ENCODE data around the gene KCNJ12. TPM values are rescaled to one million over a fixed set of nuclear protein-coding genes. Genes with fewer than 3 reads are reported as not detected.
A peak's percentile ranks its signal among the peaks of the same experiment; 100 is the strongest.
"Not testable (repeated sequence)": the region's sequence is repeated elsewhere in the genome, so short reads cannot be mapped to it uniquely, and the experiment has no call there.

Gene KCNJ12
- total RNA-seq, 8 experiments from 2014 or later: 0.35 to 6.3 (median 2.7) TPM

DNA sequence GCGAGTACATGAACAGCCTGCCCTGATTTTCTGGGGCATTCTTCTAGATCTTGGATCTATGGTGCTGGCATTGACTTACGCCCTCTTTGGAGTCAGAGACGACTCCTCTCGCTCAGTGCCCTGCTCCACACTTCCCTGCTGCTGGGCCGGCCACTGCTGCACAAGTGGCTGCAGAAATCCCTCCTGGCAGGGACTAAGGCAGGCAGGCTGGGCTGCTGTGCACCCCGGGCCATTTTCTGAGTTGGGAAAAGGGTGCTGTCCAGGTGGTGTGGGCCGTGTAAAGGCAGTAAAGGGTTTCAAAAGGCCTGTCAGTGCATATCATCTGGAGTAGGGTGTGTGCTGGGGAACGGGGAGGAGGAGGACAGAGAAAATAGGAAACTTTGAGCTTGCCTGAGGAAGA, 50.1 kb downstream of the KCNJ12 start:
- not testable (repeated sequence) for ATAC-seq (replicated peaks in 6 of 8); H3K4me3 ChIP-seq; H3K27ac ChIP-seq; H3K4me1 ChIP-seq (replicated peaks in 1 of 2)
- 50 to 100% (median 92%) methylated on average over 1 to 3 of the region's 8 CpGs; no CpG with 5 or more reads in 5 of the 10 experiments for WGBS, 10 experiments
- in situ Hi-C loops (cut with MboI; ENCODE audit: low pct_unique_long_range_greater_than_20kb in 2 of 9, low sequenced_read_pairs in 9 of 9, unreplicated experiment in 9 of 9): loop anchor here in 1 of 9 experiments (25.0 kb wide), 1 partner anchor 164 kb away; the partner anchor contains the start of gene NATD1

DNA sequence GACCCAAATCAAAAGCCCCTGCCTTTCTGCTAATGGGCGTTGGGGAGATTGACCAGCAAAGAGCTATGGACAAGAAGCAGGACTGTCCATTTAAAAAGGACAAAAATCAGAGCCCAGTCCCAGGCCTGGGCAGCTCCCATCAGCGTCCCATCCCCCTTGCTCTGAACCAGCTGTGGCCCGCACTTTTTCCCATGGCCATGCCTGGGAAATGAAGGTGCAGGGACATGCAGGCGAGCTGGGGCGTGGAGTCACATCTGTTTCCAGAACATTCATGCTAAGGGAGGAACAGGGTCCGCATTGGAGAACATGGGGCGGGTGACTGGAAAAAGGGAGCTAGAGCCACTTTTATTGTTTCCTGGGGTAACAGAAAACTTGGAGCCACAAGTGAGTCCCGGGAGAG, 50.7 kb downstream of the KCNJ12 start:
- not testable (repeated sequence) for H3K4me1 ChIP-seq (replicated peaks in 1 of 2); ATAC-seq (replicated peaks in 6 of 8); H3K27ac ChIP-seq; H3K4me3 ChIP-seq
- in situ Hi-C loops (cut with MboI; ENCODE audit: low pct_unique_long_range_greater_than_20kb in 2 of 9, low sequenced_read_pairs in 9 of 9, unreplicated experiment in 9 of 9): loop anchor here in 1 of 9 experiments (25.0 kb wide), 1 partner anchor 165 kb away; the partner anchor contains the start of gene NATD1
- WGBS, 10 experiments: 80 to 100% (median 100%) methylated on average over 1 of the region's 8 CpGs; no CpG with 5 or more reads in 7 of the 10 experiments

DNA sequence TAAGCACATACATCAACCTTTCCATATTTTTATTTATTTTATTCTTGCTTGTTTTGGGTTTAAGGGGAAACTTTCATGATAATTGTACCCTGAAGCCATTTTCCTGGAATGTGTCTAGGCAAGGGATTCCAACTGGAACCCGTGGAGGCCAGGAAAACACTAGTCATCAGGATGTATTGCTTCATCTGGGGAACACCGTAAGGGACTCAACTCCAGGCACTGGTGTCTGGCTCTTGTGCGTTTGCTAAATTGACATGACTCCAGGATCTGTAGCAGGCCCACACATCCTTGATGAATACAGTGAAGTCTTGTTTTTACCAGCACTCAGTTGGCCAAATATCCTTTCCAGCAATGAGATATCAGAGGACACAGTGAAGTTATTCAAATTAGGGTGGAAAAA, 51.6 kb downstream of the KCNJ12 start:
- H3K4me1 ChIP-seq (replicated peaks in 1 of 2); H3K27ac ChIP-seq; ATAC-seq (replicated peaks in 6 of 8); H3K4me3 ChIP-seq: not testable (repeated sequence)
- in situ Hi-C loops (cut with MboI; ENCODE audit: low pct_unique_long_range_greater_than_20kb in 2 of 9, low sequenced_read_pairs in 9 of 9, unreplicated experiment in 9 of 9): loop anchor here in 1 of 9 experiments (25.0 kb wide), 1 partner anchor 165 kb away; the partner anchor contains the start of gene NATD1
- WGBS, 10 experiments: no CpG with 5 or more reads among the region's 3 CpGs

DNA sequence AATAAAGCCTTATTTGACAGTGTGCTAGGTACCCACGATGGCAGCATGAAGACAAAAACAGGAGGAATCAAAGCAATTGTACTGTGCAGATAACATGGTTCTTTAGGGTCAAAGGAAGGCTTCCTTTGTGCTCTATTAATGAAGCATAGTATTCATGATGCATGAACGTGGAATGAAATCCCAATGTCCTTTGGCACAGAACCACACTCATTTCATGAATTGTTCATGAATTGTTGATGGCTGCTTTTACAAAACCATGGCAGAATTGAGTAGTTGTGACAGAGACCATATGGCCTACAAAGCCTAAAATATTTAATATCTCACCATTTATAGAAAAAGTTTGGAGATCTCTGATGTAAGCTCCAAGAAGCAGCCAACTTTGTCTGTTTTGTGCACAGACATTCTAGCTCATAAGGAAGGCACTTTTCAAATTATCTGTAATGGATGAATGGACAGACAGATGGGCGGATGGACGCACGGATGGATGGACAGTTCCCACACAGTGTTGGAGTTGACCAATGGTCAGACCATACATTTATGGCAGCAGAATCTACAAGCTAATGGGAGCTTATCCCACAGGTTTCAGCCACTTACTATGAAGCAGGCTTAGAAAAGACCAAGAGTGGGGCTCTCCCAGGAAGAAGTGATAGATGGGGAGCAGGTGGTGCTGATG, 52.7 kb downstream of the KCNJ12 start:
- in situ Hi-C loops (cut with MboI; ENCODE audit: low pct_unique_long_range_greater_than_20kb in 2 of 9, low sequenced_read_pairs in 9 of 9, unreplicated experiment in 9 of 9): loop anchor here in 1 of 9 experiments (25.0 kb wide), 1 partner anchor 167 kb away; the partner anchor contains the start of gene NATD1
- not testable (repeated sequence) for H3K4me1 ChIP-seq (replicated peaks in 1 of 2); H3K4me3 ChIP-seq; ATAC-seq (replicated peaks in 6 of 8); H3K27ac ChIP-seq
- 40 to 71% (median 63%) methylated on average over 1 to 5 of the region's 5 CpGs; no CpG with 5 or more reads in 5 of the 10 experiments for WGBS, 10 experiments

DNA sequence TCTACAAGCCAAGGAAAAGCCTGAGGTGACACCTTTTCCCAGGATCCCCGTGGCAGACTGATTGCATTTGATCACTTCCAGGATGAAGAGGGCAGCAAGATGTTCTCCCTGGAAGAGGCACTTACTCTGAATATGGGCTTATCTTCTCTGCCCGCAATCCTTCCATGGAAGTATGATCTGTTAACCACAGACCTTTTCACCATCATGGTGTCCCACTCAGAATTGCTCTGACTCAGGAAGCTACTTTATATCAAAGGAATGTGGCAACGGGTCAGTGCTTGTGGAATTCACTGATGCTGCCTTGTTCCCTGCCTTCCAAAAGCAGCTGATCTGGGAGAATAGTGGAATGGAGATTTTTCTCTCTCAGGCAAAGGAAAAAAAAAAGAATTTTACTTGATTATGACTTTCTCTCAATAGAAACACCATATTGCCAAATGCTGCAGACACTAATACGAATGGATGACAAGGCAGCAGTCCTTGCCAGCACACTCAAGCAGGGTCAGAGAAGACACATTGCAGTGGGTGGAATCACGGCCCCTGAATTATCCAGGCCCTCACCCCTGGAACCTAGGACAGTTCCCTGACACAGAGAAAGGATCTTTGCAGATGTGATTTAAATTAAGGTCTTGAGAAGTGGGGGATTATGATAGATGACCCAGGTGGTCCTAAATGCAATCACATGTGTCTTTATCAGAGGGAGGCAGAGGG, 53.9 kb downstream of the KCNJ12 start:
- H3K4me3 ChIP-seq; H3K4me1 ChIP-seq (replicated peaks in 1 of 2); H3K27ac ChIP-seq: not testable (repeated sequence)
- ATAC-seq (replicated peaks in 6 of 8): peak in 4 of 8 experiments; percentile 31 to 72 (median 45)
- in situ Hi-C loops (cut with MboI; ENCODE audit: low pct_unique_long_range_greater_than_20kb in 2 of 9, low sequenced_read_pairs in 9 of 9, unreplicated experiment in 9 of 9): loop anchor here in 1 of 9 experiments (25.0 kb wide), 1 partner anchor 168 kb away; the partner anchor contains the start of gene NATD1
- no CpG with 5 or more reads among the region's 5 CpGs for WGBS, 10 experiments

DNA sequence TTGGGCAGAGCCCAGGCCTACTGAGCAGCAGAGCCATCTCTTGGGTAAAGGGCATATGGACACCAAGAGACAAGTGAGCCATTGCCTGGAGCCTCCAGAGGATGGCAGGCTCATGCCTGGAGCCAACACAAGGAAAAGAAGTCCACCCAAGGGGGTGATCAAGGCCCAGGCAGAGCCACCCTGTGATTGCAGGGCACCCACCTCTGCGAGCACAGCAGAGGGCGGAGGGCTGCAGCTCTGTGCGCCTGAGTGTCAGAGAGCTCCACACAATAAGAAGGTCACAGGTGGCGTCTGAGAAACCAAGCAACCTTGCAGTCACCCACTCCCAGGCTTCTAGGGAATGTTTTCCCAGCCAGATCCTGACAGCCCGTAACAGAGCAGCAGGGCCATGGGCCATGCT, 57.8 kb downstream of the KCNJ12 start:
- in situ Hi-C loops (cut with MboI; ENCODE audit: low pct_unique_long_range_greater_than_20kb in 2 of 9, low sequenced_read_pairs in 9 of 9, unreplicated experiment in 9 of 9): loop anchor here in 1 of 9 experiments (25.0 kb wide), 1 partner anchor 172 kb away; the partner anchor contains the start of gene NATD1
- WGBS, 10 experiments: 43 to 83% (median 57%) methylated on average over 1 of the region's 5 CpGs; no CpG with 5 or more reads in 7 of the 10 experiments
- H3K27ac ChIP-seq; H3K4me1 ChIP-seq (replicated peaks in 1 of 2); ATAC-seq (replicated peaks in 6 of 8); H3K4me3 ChIP-seq: not testable (repeated sequence)

DNA sequence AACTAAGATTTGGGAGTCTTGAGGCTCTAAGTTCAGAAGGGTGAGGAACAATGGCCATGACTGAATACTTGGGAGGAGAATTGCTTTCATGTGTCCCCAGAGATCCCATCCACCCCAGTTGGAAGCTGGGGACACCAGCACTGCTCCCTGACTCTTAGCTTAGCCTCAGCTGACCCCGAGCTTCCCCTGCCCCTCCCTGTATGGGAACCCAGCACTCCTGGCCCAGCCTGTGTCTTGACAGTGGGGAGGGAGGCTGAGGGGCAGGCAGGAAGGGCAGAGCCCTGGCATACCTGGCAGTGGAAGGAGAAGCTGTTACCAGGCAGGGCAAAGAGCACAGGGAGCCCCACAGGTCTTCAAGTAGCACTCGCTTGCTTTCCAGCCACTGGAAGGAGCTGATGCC, 58.8 kb downstream of the KCNJ12 start:
- not testable (repeated sequence) for H3K4me1 ChIP-seq (replicated peaks in 1 of 2); H3K27ac ChIP-seq; ATAC-seq (replicated peaks in 6 of 8); H3K4me3 ChIP-seq
- 80% methylated on average over 1 of the region's 2 CpGs; no CpG with 5 or more reads in 8 of the 10 experiments for WGBS, 10 experiments
- in situ Hi-C loops (cut with MboI; ENCODE audit: low pct_unique_long_range_greater_than_20kb in 2 of 9, low sequenced_read_pairs in 9 of 9, unreplicated experiment in 9 of 9): loop anchor here in 1 of 9 experiments (25.0 kb wide), 1 partner anchor 173 kb away; the partner anchor contains the start of gene NATD1

GRCh38 chr17:21436481-21436880, 60.3 kb downstream of the KCNJ12 start:
- in situ Hi-C loops (cut with MboI; ENCODE audit: low pct_unique_long_range_greater_than_20kb in 2 of 9, low sequenced_read_pairs in 9 of 9, unreplicated experiment in 9 of 9): loop anchor here in 1 of 9 experiments (25.0 kb wide), 1 partner anchor 174 kb away; the partner anchor contains the start of gene NATD1

GRCh38 chr17:21436883-21437836, 61.0 kb downstream of the KCNJ12 start:
- in situ Hi-C loops (cut with MboI; ENCODE audit: low pct_unique_long_range_greater_than_20kb in 2 of 9, low sequenced_read_pairs in 9 of 9, unreplicated experiment in 9 of 9): loop anchor here in 1 of 9 experiments (25.0 kb wide), 1 partner anchor 175 kb away; the partner anchor contains the start of gene NATD1
- H3K4me1 ChIP-seq (replicated peaks in 1 of 2); H3K27ac ChIP-seq; H3K4me3 ChIP-seq: not testable (repeated sequence)
- peak in 5 of 8 experiments; percentile 12 to 69 (median 24) for ATAC-seq (replicated peaks in 6 of 8)
- WGBS, 10 experiments: 0 to 63% (median 40%) methylated on average over 1 to 3 of the region's 15 CpGs; no CpG with 5 or more reads in 3 of the 10 experiments

More at GRCh38 chr17:21436481-21436880, 60.3 kb downstream of the KCNJ12 start:
- H3K4me1 ChIP-seq (replicated peaks in 1 of 2); ATAC-seq (replicated peaks in 6 of 8); H3K4me3 ChIP-seq; H3K27ac ChIP-seq: not testable (repeated sequence)
- no CpG with 5 or more reads among the region's 7 CpGs for WGBS, 10 experiments

DNA sequence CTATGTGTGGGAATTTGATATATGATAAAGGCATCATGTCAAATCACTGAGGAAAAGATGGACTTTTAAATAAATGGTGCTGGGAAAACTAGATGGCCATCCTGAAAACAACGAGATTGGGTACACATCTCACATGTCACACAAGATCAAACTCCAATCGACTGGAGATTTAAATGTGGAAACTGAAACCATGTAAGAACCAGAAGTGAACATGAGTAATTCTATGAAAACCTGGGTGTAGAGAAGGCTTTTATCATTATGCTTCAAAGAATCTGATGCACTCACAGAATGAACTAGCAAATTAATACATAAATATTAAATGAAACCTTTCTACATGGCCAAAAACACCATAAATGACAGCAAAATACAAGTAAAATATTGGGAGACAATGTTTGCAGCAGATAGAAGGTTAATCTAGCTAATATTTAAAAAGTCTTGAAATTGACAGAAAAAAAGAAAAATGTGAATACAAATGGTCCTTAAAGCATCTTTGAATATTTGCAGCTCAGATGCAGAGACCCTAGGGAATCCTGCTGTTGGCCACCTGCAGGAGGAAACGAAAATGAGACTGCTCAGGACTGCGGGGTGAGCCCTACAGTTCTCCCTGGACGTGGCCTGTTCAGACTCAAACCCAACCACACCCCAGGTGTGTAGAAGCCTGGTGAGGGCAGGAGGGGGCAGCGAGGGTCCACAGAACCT, 62.3 kb downstream of the KCNJ12 start:
- WGBS, 10 experiments: no CpG with 5 or more reads among the region's 6 CpGs
- in situ Hi-C loops (cut with MboI; ENCODE audit: low pct_unique_long_range_greater_than_20kb in 2 of 9, low sequenced_read_pairs in 9 of 9, unreplicated experiment in 9 of 9): loop anchor here in 1 of 9 experiments (25.0 kb wide), 1 partner anchor 176 kb away; the partner anchor contains the start of gene NATD1

DNA sequence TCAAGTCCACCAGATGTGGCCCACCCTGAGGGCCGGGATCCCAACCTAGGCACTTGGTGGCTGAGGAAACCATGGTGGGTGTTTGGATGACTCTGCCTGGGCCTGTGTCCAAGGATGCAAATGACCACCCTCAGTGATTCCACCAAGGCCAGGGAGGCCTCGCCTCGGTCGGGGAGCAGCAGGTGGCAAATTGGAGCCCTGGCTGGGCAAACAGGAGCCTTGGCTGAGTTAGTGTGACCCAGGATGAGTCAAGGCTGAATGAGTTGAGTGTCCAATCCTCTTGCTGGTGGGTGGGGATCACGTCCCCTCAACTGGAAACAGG, 62.8 kb downstream of the KCNJ12 start:
- H3K4me3 ChIP-seq; ATAC-seq (replicated peaks in 6 of 8); H3K4me1 ChIP-seq (replicated peaks in 1 of 2); H3K27ac ChIP-seq: not testable (repeated sequence)
- no CpG with 5 or more reads among the region's 5 CpGs for WGBS, 10 experiments
- in situ Hi-C loops (cut with MboI; ENCODE audit: low pct_unique_long_range_greater_than_20kb in 2 of 9, low sequenced_read_pairs in 9 of 9, unreplicated experiment in 9 of 9): loop anchor here in 1 of 9 experiments (25.0 kb wide), 1 partner anchor 177 kb away; the partner anchor contains the start of gene NATD1

More for the DNA sequence above, 62.3 kb downstream of the KCNJ12 start:
- not testable (repeated sequence) for H3K4me3 ChIP-seq; ATAC-seq (replicated peaks in 6 of 8); H3K4me1 ChIP-seq (replicated peaks in 1 of 2); H3K27ac ChIP-seq

Data from motor neuron (in vitro differentiated cells).